ENCODE measurements around the gene ABLIM1. TPM values are rescaled to one million over a fixed set of nuclear protein-coding genes. Genes with fewer than 3 reads are reported as not detected.

Gene ABLIM1
- total RNA-seq, 2 experiments from 2014 or later = 14.8 to 54.9 TPM

DNA sequence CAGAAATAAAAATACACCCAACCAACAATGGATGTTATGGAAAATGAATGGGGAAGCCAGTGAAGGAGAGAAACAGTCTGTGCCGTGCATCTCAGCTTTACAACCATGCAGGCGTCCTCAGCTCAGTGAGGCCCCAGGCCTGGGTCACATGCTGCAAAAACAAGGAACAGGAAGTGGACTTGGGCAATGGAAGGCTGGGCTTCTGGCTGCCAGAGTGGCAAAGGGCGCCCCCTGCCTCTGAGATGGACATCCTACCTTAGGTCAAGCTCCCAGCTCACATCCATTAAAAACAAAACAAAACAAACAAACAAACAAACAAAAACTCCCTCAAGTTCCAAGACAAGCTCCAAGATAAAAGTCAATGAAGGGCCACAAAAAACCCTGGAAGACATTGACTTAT, 199.1 kb downstream of the ABLIM1 start:
- ATAC-seq (peak; percentile 64), DNase-seq (peak; percentile 61)
- CTCF ChIA-PET = interaction anchor here (0.9 to 5.3 kb wide), 5 partner anchors 9 to 637 kb away, joined by 3 to 50 read pairs (median 4); no protein-coding TSS in a partner anchor
- no peaks in the 10 kb centered on the region for H3K9me3 Mint-ChIP-seq (ENCODE audit: low read depth)
- peaks cover 14% of the 10 kb centered on the region for H3K36me3 Mint-ChIP-seq
- H3K4me1 Mint-ChIP-seq = peaks cover 10% of the 10 kb centered on the region
- no peak overlapping the region for H3K27ac Mint-ChIP-seq
- H3K27me3 Mint-ChIP-seq = no peaks in the 10 kb centered on the region
- H3K4me3 Mint-ChIP-seq = no peak overlapping the region

DNA sequence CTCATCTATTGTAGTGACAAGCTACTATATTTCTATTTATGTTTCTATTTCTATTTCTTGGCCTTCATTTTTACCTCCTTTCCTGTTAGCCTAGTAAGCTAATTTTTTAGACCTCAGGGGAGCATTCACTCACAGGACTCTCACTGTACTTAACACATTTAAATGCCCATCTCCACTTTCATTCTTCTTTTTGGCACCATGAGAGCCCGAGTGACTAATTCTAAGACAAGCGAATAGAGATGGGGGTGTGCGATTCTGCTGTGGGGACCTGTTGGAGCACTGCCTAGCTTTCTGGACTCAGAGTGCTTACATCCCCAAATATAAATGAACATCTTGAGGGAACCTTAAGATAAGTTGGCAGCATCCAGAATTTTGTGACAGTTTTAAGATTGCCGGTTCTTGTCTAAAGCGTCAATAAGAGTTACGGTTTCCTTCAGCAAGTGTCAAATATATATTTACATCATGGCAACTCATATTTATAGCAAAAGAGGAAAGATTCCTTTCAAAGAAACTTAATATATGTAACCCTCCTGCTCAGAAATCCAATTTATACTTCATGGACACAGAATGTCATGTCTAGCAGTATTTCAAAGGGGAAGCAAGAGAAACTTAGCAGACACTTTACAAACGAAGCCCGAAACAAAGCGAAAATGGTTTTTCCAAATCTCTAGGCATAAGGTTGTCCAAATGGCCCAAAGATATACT, 199.7 kb downstream of the ABLIM1 start:
- ATAC-seq (no peak), DNase-seq (no peak)
- CTCF ChIA-PET = interaction anchor here (0.6 to 5.3 kb wide), 6 partner anchors 9 to 637 kb away, joined by 3 to 50 read pairs (median 4); no protein-coding TSS in a partner anchor
- Mint-ChIP-seq H3K27me3 (no peaks in the 10 kb centered on the region), H3K4me1 (peaks cover 10% of the 10 kb centered on the region), H3K27ac (no peak overlapping the region), H3K9me3 (ENCODE audit: low read depth) (no peaks in the 10 kb centered on the region), H3K36me3 (peaks cover 10% of the 10 kb centered on the region), H3K4me3 (no peak overlapping the region)

DNA sequence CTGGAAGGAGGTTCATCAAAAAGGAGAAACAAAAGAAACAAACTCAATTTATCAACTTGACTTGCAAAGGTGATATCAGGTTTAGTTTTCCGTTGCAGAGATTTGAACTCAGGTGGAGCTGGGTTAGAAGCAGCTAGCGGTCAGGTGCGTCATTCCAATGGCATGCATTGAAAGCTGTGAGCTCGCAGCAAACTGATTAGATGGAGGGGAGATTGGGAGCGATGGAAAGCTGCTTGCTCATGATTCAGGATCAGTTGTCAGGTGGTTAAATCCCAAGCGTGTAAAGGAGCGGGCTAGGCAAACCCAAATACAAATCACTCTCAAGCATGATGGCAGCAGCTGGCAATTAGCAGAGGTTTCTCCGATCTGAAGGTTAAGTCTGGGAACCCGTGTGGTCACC, 204.5 kb downstream of the ABLIM1 start:
- Mint-ChIP-seq H3K27me3 (no peaks in the 10 kb centered on the region), H3K9me3 (ENCODE audit: low read depth) (no peaks in the 10 kb centered on the region), H3K27ac (no peak overlapping the region), H3K36me3 (peaks cover 5% of the 10 kb centered on the region), H3K4me1 (peaks cover 2% of the 10 kb centered on the region), H3K4me3 (no peak overlapping the region)
- ATAC-seq (no peak), DNase-seq (no peak)
- CTCF ChIA-PET = no interaction called here

DNA sequence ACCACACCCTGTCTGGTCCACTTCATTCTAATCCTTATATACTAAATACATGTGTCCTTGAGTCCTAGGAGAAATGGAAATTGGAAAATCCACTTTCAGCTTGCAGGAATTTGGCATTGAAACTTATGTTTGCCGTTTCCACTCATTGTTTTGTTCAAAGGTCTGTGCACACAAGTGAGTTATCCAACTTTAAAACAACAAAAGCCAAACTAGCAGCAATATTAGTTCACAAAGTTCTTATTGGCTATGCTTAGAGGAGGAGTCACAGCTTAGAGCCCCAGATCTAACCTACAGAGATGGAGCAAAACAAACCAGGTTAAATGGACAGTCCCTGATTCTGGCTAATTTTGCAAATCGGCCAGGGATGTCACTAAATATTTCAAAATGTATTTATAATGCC, 209.2 kb downstream of the ABLIM1 start:
- Mint-ChIP-seq H3K27ac (no peak overlapping the region), H3K9me3 (ENCODE audit: low read depth) (no peaks in the 10 kb centered on the region), H3K4me3 (no peak overlapping the region), H3K36me3 (peaks cover 4% of the 10 kb centered on the region), H3K4me1 (no peaks in the 10 kb centered on the region), H3K27me3 (no peaks in the 10 kb centered on the region)
- no peak for DNase-seq
- ATAC-seq = no peak
- CTCF ChIA-PET = interaction anchor here (1.0 to 1.8 kb wide), 3 partner anchors 10 to 145 kb away, joined by 4 read pairs; no protein-coding TSS in a partner anchor

DNA sequence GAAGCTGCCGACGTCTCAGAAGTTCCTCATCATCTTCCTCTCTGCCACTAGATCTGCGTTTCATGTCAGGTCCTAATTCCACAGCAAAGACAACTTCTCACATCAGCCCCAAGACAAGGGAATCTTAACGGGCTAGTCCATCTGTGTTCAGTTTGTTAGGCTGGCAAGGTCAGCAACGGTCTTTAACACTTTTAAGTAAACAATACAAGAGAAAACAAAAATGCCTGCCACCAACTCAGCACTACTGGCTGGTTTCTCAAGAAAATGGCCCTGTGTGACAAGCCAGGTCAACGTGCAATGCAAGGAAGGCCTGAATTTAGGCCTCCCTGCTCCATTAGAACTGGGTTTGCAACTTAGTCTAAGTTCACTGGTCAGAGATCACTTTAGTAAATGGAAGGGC, 212.7 kb downstream of the ABLIM1 start:
- peaks cover 9% of the 10 kb centered on the region for H3K36me3 Mint-ChIP-seq
- DNase-seq = no peak
- no peaks in the 10 kb centered on the region for H3K4me1 Mint-ChIP-seq
- no peaks in the 10 kb centered on the region for H3K27me3 Mint-ChIP-seq
- H3K9me3 Mint-ChIP-seq (ENCODE audit: low read depth) = no peaks in the 10 kb centered on the region
- no peak overlapping the region for H3K27ac Mint-ChIP-seq
- H3K4me3 Mint-ChIP-seq = no peak overlapping the region
- CTCF ChIA-PET = interaction anchor here (1.3 to 1.6 kb wide), 2 partner anchors 10 to 21 kb away, joined by 3 read pairs; no protein-coding TSS in a partner anchor
- ATAC-seq = no peak

DNA sequence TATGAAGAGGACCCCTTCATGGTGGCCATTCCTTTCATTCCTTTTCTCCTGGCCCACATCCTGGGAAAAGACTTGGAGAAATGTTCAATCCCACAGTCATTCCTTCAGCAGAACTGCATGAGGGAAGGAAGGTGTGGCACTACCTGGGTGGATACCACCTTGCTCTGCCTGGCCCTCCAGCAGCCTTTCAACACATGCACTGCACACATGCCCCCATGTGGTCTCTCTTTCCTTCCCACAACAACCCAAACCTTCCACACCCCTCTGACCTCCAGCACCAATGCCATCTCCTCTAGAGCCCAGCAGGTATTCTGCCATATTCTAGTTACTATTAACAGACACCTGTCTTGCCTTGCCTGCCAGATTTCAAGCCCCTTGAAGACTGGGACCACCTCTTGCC, 213.3 kb downstream of the ABLIM1 start:
- CTCF ChIA-PET = interaction anchor here (1.3 kb wide), 1 partner anchor 10 kb away, joined by 3 read pairs; no protein-coding TSS in a partner anchor
- Mint-ChIP-seq H3K27me3 (no peaks in the 10 kb centered on the region), H3K36me3 (peaks cover 14% of the 10 kb centered on the region), H3K27ac (no peak overlapping the region), H3K9me3 (ENCODE audit: low read depth) (no peaks in the 10 kb centered on the region), H3K4me1 (no peaks in the 10 kb centered on the region), H3K4me3 (no peak overlapping the region)
- DNase-seq = no peak
- no peak for ATAC-seq

DNA sequence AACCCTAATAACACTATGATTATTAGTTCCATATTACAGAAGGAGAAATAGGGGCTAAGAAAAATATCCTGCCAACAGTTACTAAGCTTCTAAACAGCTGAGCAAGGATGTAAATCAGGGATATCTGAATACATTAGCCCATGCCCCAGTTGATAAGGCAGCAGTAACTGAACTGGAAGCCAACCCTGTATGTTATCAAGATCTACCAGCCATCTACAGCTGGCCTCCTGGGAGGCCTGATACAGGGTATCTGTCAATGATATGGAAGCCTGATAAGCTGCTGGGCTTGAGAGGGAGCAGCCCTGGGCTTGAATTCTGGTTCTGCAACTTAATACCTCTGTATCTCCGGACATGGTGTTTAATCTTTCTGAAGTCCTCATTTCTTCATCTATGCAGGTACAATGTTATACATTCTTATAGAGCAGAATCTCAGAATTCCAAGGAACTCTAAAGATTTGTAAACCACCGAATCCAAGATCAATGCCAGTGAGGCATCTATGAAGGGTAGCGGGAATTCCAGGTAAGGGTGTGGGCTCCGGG, 215.9 kb downstream of the ABLIM1 start:
- Mint-ChIP-seq H3K9me3 (ENCODE audit: low read depth) (no peaks in the 10 kb centered on the region), H3K4me3 (no peak overlapping the region), H3K36me3 (peaks cover 19% of the 10 kb centered on the region), H3K27ac (no peak overlapping the region), H3K4me1 (no peaks in the 10 kb centered on the region), H3K27me3 (no peaks in the 10 kb centered on the region)
- ATAC-seq = no peak
- no peak for DNase-seq
- CTCF ChIA-PET = interaction anchor here (1.9 kb wide), 1 partner anchor 138 kb away, joined by 8 read pairs; no protein-coding TSS in a partner anchor

DNA sequence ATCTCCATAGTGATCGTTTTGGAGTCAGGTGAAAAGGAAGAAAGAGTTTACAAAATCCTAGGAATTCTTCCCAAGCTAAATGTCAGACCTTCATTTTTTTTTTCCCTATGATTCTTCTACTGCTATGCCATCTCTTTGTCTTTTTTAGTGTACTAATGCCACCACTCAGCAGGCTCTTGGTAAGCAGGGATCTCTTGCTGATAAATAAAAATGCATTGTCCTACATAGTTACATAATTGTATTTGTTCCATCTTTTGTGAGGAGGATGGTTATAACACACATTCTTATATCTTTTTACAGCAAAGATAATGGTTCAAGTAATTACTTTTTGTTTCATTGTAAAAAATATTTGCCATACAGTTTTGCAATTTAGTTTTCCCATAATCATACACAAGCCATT, 217.0 kb downstream of the ABLIM1 start:
- no peak overlapping the region for H3K4me3 Mint-ChIP-seq
- H3K9me3 Mint-ChIP-seq (ENCODE audit: low read depth) = no peaks in the 10 kb centered on the region
- DNase-seq (no peak), ATAC-seq (no peak)
- peaks cover 19% of the 10 kb centered on the region for H3K36me3 Mint-ChIP-seq
- CTCF ChIA-PET = interaction anchor here (1.9 kb wide), 1 partner anchor 137 kb away, joined by 8 read pairs; no protein-coding TSS in a partner anchor
- H3K4me1 Mint-ChIP-seq = no peaks in the 10 kb centered on the region
- no peaks in the 10 kb centered on the region for H3K27me3 Mint-ChIP-seq
- no peak overlapping the region for H3K27ac Mint-ChIP-seq

DNA sequence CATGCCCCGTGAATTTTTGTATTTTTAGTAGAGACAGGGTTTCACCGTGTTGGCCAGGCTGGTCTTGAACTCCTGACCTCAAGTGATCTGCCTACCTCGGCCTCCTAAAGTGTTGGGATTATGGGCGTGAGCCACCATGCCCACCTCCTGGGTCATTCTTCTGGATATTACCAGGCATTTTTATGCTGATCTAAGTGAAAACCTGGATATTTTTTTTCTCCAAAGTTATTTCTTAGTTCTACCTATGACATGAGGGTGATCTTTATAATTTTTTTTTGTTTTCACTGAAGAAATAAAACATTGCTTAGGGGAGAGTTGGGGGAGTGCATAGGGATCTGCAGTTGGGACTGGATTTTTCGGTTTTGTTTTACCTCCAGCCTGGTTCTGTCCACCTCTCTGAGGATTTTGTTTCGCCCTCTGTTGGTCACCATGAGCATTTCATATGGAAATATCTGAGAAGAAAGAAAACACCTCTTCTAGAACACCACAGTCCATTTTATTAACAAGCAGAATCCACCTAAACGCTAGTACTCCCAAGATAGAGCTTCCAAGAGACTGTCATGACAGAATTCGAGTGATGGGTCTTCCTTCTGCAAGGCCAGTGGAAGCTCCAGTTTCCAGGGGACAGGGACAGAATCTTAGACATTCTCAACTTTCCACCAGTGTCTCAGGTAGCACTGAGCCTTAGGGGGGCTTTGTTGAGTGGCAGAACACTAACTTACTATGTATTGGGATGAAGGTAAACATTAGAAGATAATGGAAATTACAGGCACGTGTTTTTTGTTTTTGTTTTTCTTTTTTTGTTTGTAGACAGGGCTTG, 220.4 kb downstream of the ABLIM1 start:
- peaks cover 25% of the 10 kb centered on the region for H3K36me3 Mint-ChIP-seq
- H3K4me1 Mint-ChIP-seq = peaks cover 4% of the 10 kb centered on the region
- H3K27me3 Mint-ChIP-seq = no peaks in the 10 kb centered on the region
- no peak overlapping the region for H3K4me3 Mint-ChIP-seq
- H3K27ac Mint-ChIP-seq = no peak overlapping the region
- no peaks in the 10 kb centered on the region for H3K9me3 Mint-ChIP-seq (ENCODE audit: low read depth)
- CTCF ChIA-PET = interaction anchor here (1.0 to 1.3 kb wide), 2 partner anchors 11 to 134 kb away, joined by 4 to 7 read pairs; no protein-coding TSS in a partner anchor
- ATAC-seq (no peak), DNase-seq (no peak)

DNA sequence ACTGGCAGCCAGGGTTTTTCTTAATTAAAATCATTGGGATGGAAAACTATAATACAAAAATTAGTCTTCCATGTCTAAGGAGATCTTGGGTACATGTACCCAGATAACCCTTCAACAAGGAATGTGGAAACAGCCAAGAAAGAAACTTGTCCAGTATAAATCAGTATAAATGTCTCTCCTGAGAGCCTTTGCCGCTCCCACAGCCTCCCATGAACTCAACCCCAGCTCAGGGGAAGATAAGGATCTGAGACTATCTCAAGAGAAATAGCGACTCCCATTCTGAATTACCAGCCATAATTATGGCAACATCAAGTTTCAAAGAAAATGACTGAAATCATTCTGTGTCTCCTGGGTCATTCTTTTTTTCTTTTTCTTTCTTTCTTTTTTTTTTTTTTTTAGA, 221.1 kb downstream of the ABLIM1 start:
- DNase-seq (no peak), ATAC-seq (no peak)
- Mint-ChIP-seq H3K4me3 (no peak overlapping the region), H3K36me3 (peaks cover 26% of the 10 kb centered on the region), H3K27me3 (no peaks in the 10 kb centered on the region), H3K4me1 (peaks cover 7% of the 10 kb centered on the region), H3K27ac (no peak overlapping the region), H3K9me3 (ENCODE audit: low read depth) (no peaks in the 10 kb centered on the region)
- CTCF ChIA-PET = no interaction called here

DNA sequence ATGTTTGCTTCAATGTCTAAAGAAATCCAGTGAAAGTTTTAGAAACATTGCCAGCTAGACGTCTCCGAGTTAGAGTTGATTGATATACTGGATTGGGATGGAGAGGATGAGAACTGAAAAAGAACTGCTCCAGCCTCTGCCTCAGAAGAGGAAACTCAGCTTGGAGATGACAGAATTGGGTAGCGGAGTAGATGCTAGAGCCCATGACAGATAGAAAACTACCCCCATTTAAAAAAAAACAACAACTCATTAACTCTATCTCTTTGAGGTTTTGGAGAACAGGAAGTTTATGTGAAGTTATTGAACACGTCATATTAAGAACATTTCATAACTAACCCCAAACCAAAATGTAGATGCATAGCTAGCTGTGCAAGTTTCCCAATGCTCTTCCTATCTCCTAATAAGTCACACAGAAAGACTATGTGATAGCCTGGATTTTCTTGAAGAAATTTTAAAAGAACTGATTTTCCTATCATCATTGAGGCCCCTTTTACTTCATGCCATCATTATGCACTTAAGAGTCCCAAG, 225.4 kb downstream of the ABLIM1 start:
- peaks cover 8% of the 10 kb centered on the region for H3K36me3 Mint-ChIP-seq
- H3K9me3 Mint-ChIP-seq (ENCODE audit: low read depth) = no peaks in the 10 kb centered on the region
- DNase-seq (no peak), ATAC-seq (no peak)
- CTCF ChIA-PET = interaction anchor here (3.6 kb wide), 1 partner anchor 129 kb away, joined by 18 read pairs; no protein-coding TSS in a partner anchor
- no peak overlapping the region for H3K4me3 Mint-ChIP-seq
- peaks cover 7% of the 10 kb centered on the region for H3K4me1 Mint-ChIP-seq
- H3K27me3 Mint-ChIP-seq = no peaks in the 10 kb centered on the region
- H3K27ac Mint-ChIP-seq = no peak overlapping the region

DNA sequence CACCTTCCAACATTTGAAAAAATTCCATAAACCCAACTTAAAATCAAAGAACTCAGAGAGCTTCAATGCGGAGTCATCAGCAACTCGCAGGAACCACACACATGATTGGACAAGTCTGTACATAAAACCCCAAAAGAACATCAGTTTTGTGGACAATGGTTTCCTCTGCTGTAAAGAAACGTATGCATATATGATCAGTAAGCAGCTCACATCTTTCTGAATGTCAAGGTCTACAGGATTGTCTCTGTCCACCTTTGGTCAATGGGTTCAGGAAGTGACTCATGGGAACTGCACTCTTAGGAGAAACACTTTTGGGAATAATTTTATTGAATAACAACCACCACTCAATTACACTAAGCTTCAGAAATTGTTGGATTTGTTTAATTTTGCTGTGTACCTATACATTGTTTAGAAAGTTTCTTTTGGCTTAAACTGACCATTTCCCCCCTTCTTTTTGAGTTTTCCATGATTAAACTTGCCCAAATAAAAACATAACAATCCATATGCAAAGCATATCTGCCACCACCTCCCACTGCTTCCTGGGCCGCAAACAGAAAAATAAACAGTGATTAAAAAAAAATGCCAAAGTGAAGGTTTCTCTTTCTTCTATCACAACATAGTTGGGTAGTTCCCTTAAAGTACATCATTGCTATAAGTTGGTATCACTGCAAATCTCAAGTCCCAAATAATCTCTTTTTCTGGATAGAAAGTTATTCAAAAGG, 226.5 kb downstream of the ABLIM1 start:
- no peak for DNase-seq

More for the DNA sequence above, 226.5 kb downstream of the ABLIM1 start:
- no peak for ATAC-seq
- H3K4me1 Mint-ChIP-seq = peaks cover 7% of the 10 kb centered on the region
- CTCF ChIA-PET = no interaction called here
- no peak overlapping the region for H3K27ac Mint-ChIP-seq
- H3K9me3 Mint-ChIP-seq (ENCODE audit: low read depth) = no peaks in the 10 kb centered on the region
- H3K4me3 Mint-ChIP-seq = no peak overlapping the region
- no peaks in the 10 kb centered on the region for H3K27me3 Mint-ChIP-seq
- peaks cover 8% of the 10 kb centered on the region for H3K36me3 Mint-ChIP-seq

Data from activated CD8-positive, alpha-beta memory T cell treated with anti-CD3 and anti-CD28 coated beads, Interleukin-2, amount 10 ng/mL, durations not matched to agents 7 days and 5 days (primary cell).